CD14-positive monocyte (primary cell): Measurements from ENCODE around the gene WDTC1. TPM values are rescaled to one million over a fixed set of nuclear protein-coding genes. Genes with fewer than 3 reads are reported as not detected.

Experiments
- DNase-seq, 3 donors: peaks; one replicate each; pipeline ENCODE4 v3.0.0-alpha.2; 2011 to 2022
- H2AFZ ChIP-seq: 2 replicates; pipeline ENCODE4 v1.6.0; 2012; ENCODE audit warnings: mild to moderate bottlenecking, low read depth, low read length, inconsistent platforms; ENCODE audit not compliant: insufficient read depth, poor library complexity, severe bottlenecking
- H3K27ac ChIP-seq, 2 donors: 1 replicate in 1 of 2; 2 replicates in 1 of 2; pipeline ENCODE4 v1.5.1; 2012 to 2013; ENCODE audit warnings: low read length in 2 of 2, control low read depth in 1 of 2, inconsistent platforms in 1 of 2, low read depth in 1 of 2, mild to moderate bottlenecking in 1 of 2
- H3K27me3 ChIP-seq, 2 donors: one replicate each; pipeline versions ENCODE4 v1.6.0 to v1.6.1; 2011 to 2013; ENCODE audit warnings: low read length in 2 of 2; ENCODE audit not compliant: control insufficient read depth in 2 of 2, insufficient read depth in 2 of 2
- H3K36me3 ChIP-seq, 2 donors: replicated peaks in 1 of 2; 1 replicate in 1 of 2; 2 replicates in 1 of 2; pipeline versions ENCODE4 v1.5.1 to v1.6.1; 2012 to 2013; ENCODE audit warnings: low read length in 2 of 2, control low read depth in 1 of 2, inconsistent platforms in 1 of 2, mild to moderate bottlenecking in 1 of 2; ENCODE audit not compliant: insufficient read depth in 2 of 2, control insufficient read depth in 1 of 2
- H3K4me1 ChIP-seq, 2 donors: 1 replicate in 1 of 2; 2 replicates in 1 of 2; pipeline versions ENCODE4 v1.5.1 to v1.6.1; 2012 to 2013; ENCODE audit warnings: low read length in 2 of 2, control low read depth in 1 of 2, inconsistent platforms in 1 of 2, mild to moderate bottlenecking in 1 of 2, moderate library complexity in 1 of 2; ENCODE audit not compliant: insufficient read depth in 2 of 2, control insufficient read depth in 1 of 2
- H3K4me2 ChIP-seq: replicated peaks from 2 replicates; pipeline ENCODE3; 2012; ENCODE audit warnings: low read length, moderate library complexity, mild to moderate bottlenecking; ENCODE audit not compliant: poor library complexity, severe bottlenecking; ENCODE audit errors: extremely low read depth
- H3K4me3 ChIP-seq, 3 experiments: fragments of 200-600 bp in 1 of 3; sonication (generic) in 1 of 3; replicated peaks in 1 of 3; 1 replicate in 2 of 3; 2 replicates in 1 of 3; pipeline ENCODE4 v1.5.1; 2011 to 2013; ENCODE audit warnings: low read length in 3 of 3, mild to moderate bottlenecking in 3 of 3, control low read depth in 2 of 3, low read depth in 2 of 3, inconsistent platforms in 1 of 3, moderate library complexity in 1 of 3
- H3K79me2 ChIP-seq: 2 replicates; pipeline ENCODE4 v1.6.0; 2012; ENCODE audit warnings: mild to moderate bottlenecking, control low read depth, inconsistent platforms, low read length, moderate library complexity; ENCODE audit not compliant: insufficient read depth
- H3K9ac ChIP-seq: 2 replicates; pipeline ENCODE4 v1.6.0; 2017; ENCODE audit warnings: low read length, mild to moderate bottlenecking; ENCODE audit not compliant: insufficient read depth, poor library complexity, severe bottlenecking
- H3K9me3 ChIP-seq, 2 donors: replicated peaks in 1 of 2; 1 replicate in 1 of 2; 2 replicates in 1 of 2; pipeline versions ENCODE4 v1.5.1 to v1.6.1; 2012 to 2013; ENCODE audit warnings: low read length in 2 of 2, control low read depth in 1 of 2; ENCODE audit not compliant: control insufficient read depth in 1 of 2, insufficient read depth in 1 of 2
- H4K20me1 ChIP-seq: 2 replicates; pipeline ENCODE4 v1.6.0; 2012; ENCODE audit warnings: mild to moderate bottlenecking, low read length, control low read depth, moderate library complexity; ENCODE audit not compliant: insufficient read depth
- H3K27ac Mint-ChIP-seq, 7 donors: one replicate each; pipeline ENCODE4 v1.8.0; 2020; ENCODE audit warnings: mild to moderate bottlenecking in 7 of 7, mixed read lengths in 7 of 7, moderate library complexity in 6 of 7, inconsistent platforms in 2 of 7
- H3K27me3 Mint-ChIP-seq, 3 donors: one replicate each; pipeline ENCODE4 v1.8.0; 2021 to 2022; ENCODE audit warnings: low read depth in 3 of 3, mild to moderate bottlenecking in 3 of 3, mixed read lengths in 3 of 3, moderate library complexity in 3 of 3, inconsistent platforms in 1 of 3
- H3K36me3 Mint-ChIP-seq, 2 donors: one replicate each; pipeline ENCODE4 v1.8.0; 2020; ENCODE audit warnings: mixed read lengths in 2 of 2, inconsistent platforms in 1 of 2, mild to moderate bottlenecking in 1 of 2
- H3K4me1 Mint-ChIP-seq: one replicate; pipeline ENCODE4 v1.8.0; 2020; ENCODE audit warnings: mild to moderate bottlenecking, mixed read lengths
- H3K4me3 Mint-ChIP-seq, 2 donors: one replicate each; pipeline ENCODE4 v1.8.0; 2020; ENCODE audit warnings: mild to moderate bottlenecking in 2 of 2, mixed read lengths in 2 of 2, moderate library complexity in 1 of 2
- H3K9me3 Mint-ChIP-seq, 7 donors: one replicate each; pipeline ENCODE4 v1.8.0; 2020 to 2022; ENCODE audit warnings: mixed read lengths in 7 of 7, mild to moderate bottlenecking in 6 of 7, moderate library complexity in 6 of 7, inconsistent platforms in 2 of 7
- WGBS: methylation state at CpG from one replicate; pipeline ENCODE4 v1.1.5; 2013; ENCODE audit warnings: missing lambda C conversion rate; ENCODE audit not compliant: insufficient coverage; 5-methylcytosine and 5-hydroxymethylcytosine counted together
- intact Hi-C, 2 donors: fragments of 100-400 bp; cut with micrococcal nuclease; formaldehyde crosslinking; loops; one replicate each; pipeline versions ENCODE4 v1.15.0 to v1.15.1; 2023
- polyA plus RNA-seq, 3 donors: library from polyadenylated mRNA; depleted of rRNA in 1 of 3; unstranded in 2 of 3; stranded (reverse) in 1 of 3; fragments of 300-500 nt in 2 of 3; fragments of >200 nt in 1 of 3; fragmentation: Illumina TruSeq in 2 of 3; gene quantifications; 1 replicate in 2 of 3; 2 replicates in 1 of 3; pipeline ENCODE4 v1.2.3, GENCODE V29; 2012 to 2021
- TF ChIP-seq, protein P1 (sequence below): fragments of 200-600 bp; IDR thresholded peaks from one replicate; pipeline ENCODE4 v1.8.0; 2022; ENCODE audit warnings: antibody characterized with exemption, mild to moderate bottlenecking

Gene WDTC1
- polyA plus RNA-seq, 3 donors: 2.1 to 26.6 (median 4.3) TPM

DNA sequence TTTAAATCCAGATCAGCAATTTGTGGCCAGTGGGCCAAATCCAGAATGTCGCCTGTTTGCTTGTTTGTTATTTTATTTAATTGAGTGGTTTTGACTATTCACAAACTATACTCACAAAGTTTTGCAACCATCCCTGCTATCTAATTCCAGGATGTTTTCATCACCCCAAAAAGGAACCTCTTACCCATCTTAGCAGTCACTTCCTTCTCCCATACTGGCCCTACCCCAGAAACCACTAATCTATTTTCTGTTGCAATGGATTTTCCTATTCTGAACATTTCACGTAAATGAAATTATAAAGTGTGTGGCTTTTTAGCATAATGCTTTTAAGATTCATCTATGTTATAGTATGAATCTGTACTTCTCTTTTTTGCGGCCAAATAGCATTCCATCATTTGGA, 41.3 kb downstream of the WDTC1 start:
- H3K4me2 ChIP-seq: peak overlapping the region; percentile 52
- H3K79me2 ChIP-seq: peaks cover 9% of the 10 kb centered on the region
- no peak overlapping the region for H3K9ac ChIP-seq
- H3K4me1 ChIP-seq: peaks cover 23 to 32% of the 10 kb centered on the region in 2 donors
- H3K4me3 Mint-ChIP-seq: no peak overlapping the region
- no peak overlapping the region for H2AFZ ChIP-seq
- peaks cover 32% of the 10 kb centered on the region for H3K4me1 Mint-ChIP-seq
- H3K9me3 Mint-ChIP-seq: peaks cover 0 to 5% (median 3%) of the 10 kb centered on the region in 7 donors
- H3K27ac ChIP-seq: peak overlapping the region; percentile 55 to 70
- no peaks in the 10 kb centered on the region for H4K20me1 ChIP-seq
- H3K4me3 ChIP-seq: peak overlapping the region in 1 of 3 experiments; percentile 30
- H3K9me3 ChIP-seq: peaks cover 0 to 3% of the 10 kb centered on the region in 2 donors
- H3K36me3 ChIP-seq: no peaks in the 10 kb centered on the region
- no peaks in the 10 kb centered on the region for H3K27me3 ChIP-seq
- peaks cover 0 to 1% (median 0%) of the 10 kb centered on the region in 3 donors for H3K27me3 Mint-ChIP-seq
- DNase-seq: peak; percentile 46 to 69 (median 59)
- intact Hi-C loops: no loop called here
- TF ChIP-seq, protein P1, sequence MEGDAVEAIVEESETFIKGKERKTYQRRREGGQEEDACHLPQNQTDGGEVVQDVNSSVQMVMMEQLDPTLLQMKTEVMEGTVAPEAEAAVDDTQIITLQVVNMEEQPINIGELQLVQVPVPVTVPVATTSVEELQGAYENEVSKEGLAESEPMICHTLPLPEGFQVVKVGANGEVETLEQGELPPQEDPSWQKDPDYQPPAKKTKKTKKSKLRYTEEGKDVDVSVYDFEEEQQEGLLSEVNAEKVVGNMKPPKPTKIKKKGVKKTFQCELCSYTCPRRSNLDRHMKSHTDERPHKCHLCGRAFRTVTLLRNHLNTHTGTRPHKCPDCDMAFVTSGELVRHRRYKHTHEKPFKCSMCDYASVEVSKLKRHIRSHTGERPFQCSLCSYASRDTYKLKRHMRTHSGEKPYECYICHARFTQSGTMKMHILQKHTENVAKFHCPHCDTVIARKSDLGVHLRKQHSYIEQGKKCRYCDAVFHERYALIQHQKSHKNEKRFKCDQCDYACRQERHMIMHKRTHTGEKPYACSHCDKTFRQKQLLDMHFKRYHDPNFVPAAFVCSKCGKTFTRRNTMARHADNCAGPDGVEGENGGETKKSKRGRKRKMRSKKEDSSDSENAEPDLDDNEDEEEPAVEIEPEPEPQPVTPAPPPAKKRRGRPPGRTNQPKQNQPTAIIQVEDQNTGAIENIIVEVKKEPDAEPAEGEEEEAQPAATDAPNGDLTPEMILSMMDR: no peak
- peaks cover 19 to 25% of the 10 kb centered on the region in 2 donors for H3K36me3 Mint-ChIP-seq
- WGBS: no CpG with 5 or more reads among the region's 3 CpGs
- H3K27ac Mint-ChIP-seq: peak overlapping the region; percentile 33 to 91 (median 83)

DNA sequence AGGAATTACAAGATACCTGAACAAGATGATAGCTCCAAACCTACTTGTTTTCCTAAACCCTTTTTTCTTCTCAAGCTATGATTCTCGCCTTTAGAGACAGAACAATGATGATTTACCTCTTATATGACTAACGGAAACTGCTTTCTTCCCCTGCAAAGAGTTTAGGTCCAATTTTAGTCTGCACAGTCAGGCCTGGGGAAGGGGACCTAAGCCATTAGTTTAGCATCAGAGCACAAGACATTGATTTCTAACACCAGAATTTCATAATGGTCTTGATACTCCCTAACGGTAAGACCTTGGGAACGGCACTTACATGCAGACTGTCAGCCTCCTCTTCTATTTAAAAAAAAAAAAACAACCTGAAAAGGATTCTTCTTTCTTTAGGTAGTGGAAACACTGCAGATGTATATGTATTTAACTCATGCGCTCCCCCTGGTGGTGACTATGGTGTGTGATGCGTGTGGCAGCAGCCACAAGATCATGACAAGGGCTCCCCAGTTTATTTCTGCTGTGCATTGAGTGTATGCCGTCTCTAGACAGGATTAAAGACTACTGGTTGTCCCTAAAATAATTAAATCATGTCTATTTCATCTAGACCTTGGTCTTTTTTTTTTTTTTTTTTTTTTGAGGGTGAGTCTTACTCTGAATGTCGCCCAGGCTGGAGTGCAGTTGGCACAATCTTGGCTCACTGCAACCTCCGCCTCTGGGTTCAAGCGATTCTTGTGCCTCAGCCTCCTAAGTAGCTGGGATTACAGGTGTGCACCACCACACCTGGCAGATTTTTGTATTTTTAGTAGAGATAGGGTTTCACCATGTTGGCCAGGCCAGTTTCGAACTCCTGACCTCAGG, 50.2 kb downstream of the WDTC1 start:
- Histone ChIP-seq H3K79me2 (no peaks in the 10 kb centered on the region), H3K4me2 (no peak overlapping the region), H4K20me1 (no peaks in the 10 kb centered on the region), H3K4me3 (no peak overlapping the region), H3K27me3 (no peaks in the 10 kb centered on the region), H3K4me1 (no peaks in the 10 kb centered on the region), H3K36me3 (peaks cover 20 to 58% of the 10 kb centered on the region in 2 donors), H2AFZ (no peak overlapping the region), H3K9me3 (no peaks in the 10 kb centered on the region), H3K9ac (no peak overlapping the region), H3K27ac (no peak overlapping the region)
- peaks cover 36 to 69% of the 10 kb centered on the region in 2 donors for H3K36me3 Mint-ChIP-seq
- no peak overlapping the region for H3K4me3 Mint-ChIP-seq
- H3K9me3 Mint-ChIP-seq: no peaks in the 10 kb centered on the region
- no peaks in the 10 kb centered on the region for H3K4me1 Mint-ChIP-seq
- peak overlapping the region in 1 of 7 donors; percentile 15 for H3K27ac Mint-ChIP-seq
- peak; percentile 74 to 80 (median 78) for DNase-seq
- intact Hi-C loops: loop anchor here (1.0 to 2.0 kb wide), 4 partner anchors 86 to 242 kb away; no protein-coding TSS in a partner anchor
- TF ChIP-seq, protein P1: peak; percentile 84
- H3K27me3 Mint-ChIP-seq: peaks cover 0 to 3% (median 0%) of the 10 kb centered on the region in 3 donors
- 57% methylated on average over 5 of the region's 11 CpGs for WGBS
